Mucosa of rectum (tissue), 2 donors: Measurements from ENCODE around the gene GALNT13.

Experiments
- H3K27ac ChIP-seq, 2 donors: one replicate each; pipeline ENCODE4 v1.7.0; 2013; ENCODE audit warnings: inconsistent platforms in 2 of 2, low read depth in 2 of 2, low read length in 2 of 2
- H3K27me3 ChIP-seq, 2 donors: one replicate each; pipeline ENCODE4 v1.7.0; 2013; ENCODE audit warnings: low read length in 2 of 2; ENCODE audit not compliant: control insufficient read depth in 2 of 2, insufficient read depth in 2 of 2
- H3K36me3 ChIP-seq, 2 donors: one replicate each; pipeline ENCODE4 v1.7.0; 2013; ENCODE audit warnings: low read length in 2 of 2; ENCODE audit not compliant: control insufficient read depth in 2 of 2, insufficient read depth in 2 of 2
- H3K4me1 ChIP-seq, 2 donors: one replicate each; pipeline ENCODE4 v1.7.0; 2013; ENCODE audit warnings: low read length in 2 of 2, mild to moderate bottlenecking in 1 of 2; ENCODE audit not compliant: control insufficient read depth in 2 of 2, insufficient read depth in 2 of 2
- H3K4me3 ChIP-seq, 2 donors: one replicate each; pipeline ENCODE4 v1.7.0; 2013; ENCODE audit warnings: low read length in 2 of 2
- H3K9ac ChIP-seq, 2 donors: one replicate each; pipeline ENCODE4 v1.7.0; 2013; ENCODE audit warnings: low read length in 2 of 2, low read depth in 1 of 2, mild to moderate bottlenecking in 1 of 2
- H3K9me3 ChIP-seq, 2 donors: one replicate each; pipeline ENCODE4 v1.7.0; 2013; ENCODE audit warnings: low read length in 2 of 2; ENCODE audit not compliant: control insufficient read depth in 2 of 2
- donor health status: healthy.
- donor health status: Normal muscosa, but diverticular disease.

Gene GALNT13

DNA sequence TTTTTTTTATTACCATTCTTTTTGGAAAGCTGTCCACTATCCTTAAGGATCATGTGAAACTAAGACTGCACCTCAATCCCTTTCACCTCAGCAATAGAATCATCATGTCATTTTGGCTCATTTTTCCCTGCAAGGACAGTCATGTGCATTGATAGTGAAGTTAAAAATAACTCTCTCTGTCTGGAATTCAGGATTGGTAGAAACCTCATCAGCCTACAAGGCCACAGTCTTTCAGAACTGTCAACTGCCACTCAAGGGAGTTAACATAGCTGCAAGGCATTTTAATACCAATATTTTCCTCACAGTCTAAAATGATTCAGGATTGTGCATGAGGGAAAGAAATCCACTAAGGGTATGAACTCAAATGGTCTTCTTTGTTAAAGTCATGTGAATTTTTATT lies 625.3 kb downstream of the GALNT13 start:
- H3K9ac ChIP-seq: no peak overlapping the region
- no peaks in the 10 kb centered on the region for H3K36me3 ChIP-seq
- no peaks in the 10 kb centered on the region for H3K27me3 ChIP-seq
- no peaks in the 10 kb centered on the region for H3K9me3 ChIP-seq
- no peaks in the 10 kb centered on the region for H3K4me1 ChIP-seq
- no peak overlapping the region for H3K4me3 ChIP-seq
- no peak overlapping the region for H3K27ac ChIP-seq
